Neural cell (in vitro differentiated cells): ENCODE data around the gene CREBRF. TPM values are rescaled to one million over a fixed set of nuclear protein-coding genes. Genes with fewer than 3 reads are reported as not detected.

Source experiments
- H2AFZ ChIP-seq: fragments of 200-600, 300-800 bp; sonication (generic), shearing (Covaris generic); 2 replicates; pipeline ENCODE4 v1.6.0; 2014; ENCODE audit warnings: low read depth, mild to moderate bottlenecking, antibody characterized with exemption, low read length, moderate library complexity
- H3F3A ChIP-seq: fragments of 200-600 bp; shearing (Covaris generic); 2 replicates; pipeline ENCODE4 v1.6.1; 2016; ENCODE audit warnings: mild to moderate bottlenecking, moderate library complexity, mixed read lengths, antibody characterized with exemption, low read length; ENCODE audit not compliant: insufficient read depth, poor library complexity, severe bottlenecking
- H3K27ac ChIP-seq: fragments of 200-600, 300-800 bp; sonication (generic), shearing (Covaris generic); 2 replicates; pipeline ENCODE4 v1.5.1; 2014; ENCODE audit warnings: mild to moderate bottlenecking, low read length, moderate library complexity
- H3K27me3 ChIP-seq: fragments of 300-800, 200-600 bp; sonication (generic), shearing (Covaris generic); 2 replicates; pipeline ENCODE4 v1.6.0; 2014; ENCODE audit warnings: mild to moderate bottlenecking, low read depth, low read length, moderate library complexity; ENCODE audit not compliant: insufficient read depth
- H3K36me3 ChIP-seq: fragments of 300-800, 200-600 bp; sonication (generic), shearing (Covaris generic); 2 replicates; pipeline ENCODE4 v1.5.1; 2014; ENCODE audit warnings: mild to moderate bottlenecking, antibody characterized with exemption, low read length, moderate library complexity; ENCODE audit not compliant: insufficient read depth
- H3K4me2 ChIP-seq: fragments of 300-800, 200-600 bp; sonication (generic), shearing (Covaris generic); 2 replicates; pipeline ENCODE4 v1.6.0; 2014; ENCODE audit warnings: mild to moderate bottlenecking, low read length
- H3K4me3 ChIP-seq: fragments of 300-800, 200-600 bp; sonication (generic), shearing (Covaris generic); 2 replicates; pipeline ENCODE4 v1.5.1; 2014; ENCODE audit warnings: mild to moderate bottlenecking, low read length, moderate library complexity
- H3K79me2 ChIP-seq: fragments of 200-600 bp; shearing (Covaris generic); replicated peaks from 2 replicates; pipeline ENCODE4 v1.6.0; 2014; ENCODE audit warnings: mild to moderate bottlenecking, low read length, moderate library complexity; ENCODE audit not compliant: insufficient read depth
- H3K9ac ChIP-seq: fragments of 300-800, 200-600 bp; sonication (generic), shearing (Covaris generic); 2 replicates; pipeline ENCODE4 v1.6.1; 2016; ENCODE audit warnings: mild to moderate bottlenecking, low read length, mixed read lengths
- H3K9me2 ChIP-seq: fragments of 200-600 bp; shearing (Covaris generic); 2 replicates; pipeline ENCODE4 v1.6.1; 2016; ENCODE audit warnings: mild to moderate bottlenecking, low read length, mixed read lengths; ENCODE audit not compliant: insufficient read depth
- H3K9me3 ChIP-seq: fragments of 200-600, 300-800 bp; sonication (generic), shearing (Covaris generic); 2 replicates; pipeline ENCODE4 v1.6.1; 2016; ENCODE audit warnings: mild to moderate bottlenecking, mixed run types, low read length, moderate library complexity, mixed read lengths
- H4K20me1 ChIP-seq: fragments of 200-600 bp; shearing (Covaris generic); 2 replicates; pipeline ENCODE4 v1.6.1; 2016; ENCODE audit warnings: mild to moderate bottlenecking, mixed run types; ENCODE audit not compliant: insufficient read depth
- CTCF ChIP-seq: fragments of 450-650 bp; IDR thresholded peaks from 2 replicates; pipeline ENCODE4 v1.5.1; 2014; ENCODE audit warnings: antibody characterized with exemption, mild to moderate bottlenecking, moderate library complexity; ENCODE audit not compliant: poor library complexity, severe bottlenecking
- EP300 ChIP-seq: fragments of 450-650 bp; conservative IDR thresholded peaks from 2 replicates; pipeline ENCODE4 v1.6.1; 2014; ENCODE audit warnings: antibody characterized with exemption, mild to moderate bottlenecking, moderate library complexity; ENCODE audit not compliant: poor library complexity, severe bottlenecking
- EZH2 ChIP-seq: fragments of 200-600, 300-800 bp; shearing (Covaris generic), sonication (generic); IDR thresholded peaks from 2 replicates; pipeline ENCODE4 v1.6.1; 2014; ENCODE audit warnings: antibody characterized with exemption, low read length, borderline replicate concordance, mild to moderate bottlenecking; ENCODE audit not compliant: insufficient read depth, poor library complexity, severe bottlenecking
- MXI1 ChIP-seq: fragments of 450-650 bp; conservative IDR thresholded peaks from 2 replicates; pipeline ENCODE4 v1.6.1; 2014; ENCODE audit warnings: antibody characterized with exemption, mild to moderate bottlenecking; ENCODE audit not compliant: poor library complexity, severe bottlenecking
- POLR2AphosphoS5 ChIP-seq: IDR thresholded peaks from 2 replicates; pipeline ENCODE4 v1.6.1; 2012
- RAD21 ChIP-seq: fragments of 450-650 bp; conservative IDR thresholded peaks from 2 replicates; pipeline ENCODE4 v1.6.1; 2014; ENCODE audit warnings: antibody characterized with exemption, mild to moderate bottlenecking, moderate library complexity
- REST ChIP-seq: IDR thresholded peaks from 2 replicates; pipeline ENCODE4 v1.6.1; 2012; ENCODE audit warnings: borderline replicate concordance
- SMC3 ChIP-seq: fragments of 450-650 bp; conservative IDR thresholded peaks from 2 replicates; pipeline ENCODE4 v1.6.1; 2014; ENCODE audit warnings: antibody characterized with exemption, mild to moderate bottlenecking, moderate library complexity; ENCODE audit not compliant: poor library complexity
- TAF1 ChIP-seq: IDR thresholded peaks from 2 replicates; pipeline ENCODE4 v1.6.1; 2012; ENCODE audit warnings: low read depth
- polyA plus RNA-seq: library from polyadenylated mRNA; depleted of rRNA; stranded (reverse); fragments of >200 nt; gene quantifications from 2 replicates; pipeline ENCODE4 v1.2.3, GENCODE V29; 2014

CREBRF gene
- polyA plus RNA-seq, 1 donor from 2014 or later, result 9.3 TPM

- Histone ChIP-seq H4K20me1 (no peaks in the 10 kb centered on the region), H3K27ac (no peak overlapping the region), H3K9ac (no peak overlapping the region)
Observed at GRCh38 chr5:173163219-173163618, 107.1 kb downstream of the CREBRF start.

More at GRCh38 chr5:173163219-173163618, 107.1 kb downstream of the CREBRF start:
- Histone ChIP-seq H3K79me2 (no peaks in the 10 kb centered on the region), H3F3A (no peaks in the 10 kb centered on the region), H3K36me3 (no peaks in the 10 kb centered on the region), H3K9me2 (no peaks in the 10 kb centered on the region), H2AFZ (no peak overlapping the region), H3K4me2 (no peak overlapping the region), H3K9me3 (no peaks in the 10 kb centered on the region), H3K27me3 (no peaks in the 10 kb centered on the region), H3K4me3 (no peak overlapping the region)
- TF ChIP-seq EZH2, result no peak
- TF ChIP-seq TAF1, result no peak
- TF ChIP-seq POLR2AphosphoS5, result no peak
- TF ChIP-seq CTCF, result no peak
- no peak for TF ChIP-seq RAD21
- TF ChIP-seq EP300, result no peak
- no peak for TF ChIP-seq REST
- TF ChIP-seq MXI1, result no peak
- no peak for TF ChIP-seq SMC3
